SH-SY5Y (cell line): ENCODE results near the gene IQCN.

ENCODE experiments used
- GATA2 ChIP-seq: IDR thresholded peaks from 2 replicates; pipeline ENCODE4 v1.6.1; 2011; ENCODE audit warnings: mild to moderate bottlenecking, low read depth, low read length
- GATA3 ChIP-seq: IDR thresholded peaks from 2 replicates; pipeline ENCODE4 v1.6.1; 2011; ENCODE audit warnings: low read depth, mild to moderate bottlenecking, low read length, moderate library complexity

DNA sequence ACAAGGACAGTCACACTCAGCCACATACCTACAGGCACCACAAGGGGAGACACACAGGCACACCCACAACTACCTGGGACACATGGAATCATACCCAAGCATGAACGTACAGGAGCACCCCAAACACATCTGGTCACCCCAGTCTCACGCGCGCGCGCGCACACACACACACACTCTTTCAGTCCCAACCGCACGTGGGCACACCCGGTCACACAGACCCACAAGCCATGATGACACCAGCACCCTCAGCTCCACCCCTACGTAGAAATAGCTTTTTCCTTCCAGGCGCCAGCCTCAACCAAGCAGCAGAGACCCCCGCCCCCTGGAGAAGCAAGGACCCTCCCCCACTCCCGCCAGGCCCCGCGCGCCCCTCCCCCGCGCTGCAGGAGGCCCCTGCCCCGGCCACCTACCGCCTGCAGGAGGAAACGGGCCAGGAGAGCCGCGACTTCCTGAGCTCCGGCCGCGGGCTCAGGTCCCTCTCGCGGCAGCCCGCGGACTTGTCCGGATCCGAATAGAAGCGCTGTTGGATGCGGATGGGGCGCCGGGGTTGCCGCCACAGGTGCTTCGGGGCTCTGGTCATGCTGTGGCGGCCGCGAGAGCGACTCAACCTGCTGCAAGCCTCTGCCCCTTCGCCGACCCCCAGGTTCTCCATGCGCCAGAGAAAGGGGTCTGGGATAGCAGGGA is 41.6 kb downstream of the IQCN start:
- TF ChIP-seq GATA2 (no peak), GATA3 (no peak)
